HEK293 (cell line): ENCODE data around the gene FBXL4.
A peak's percentile ranks its signal among the peaks of the same experiment; 100 is the strongest.

Source experiments
- AEBP2 ChIP-seq: fragments of 450-650 bp; formaldehyde crosslinking; IDR thresholded peaks from 2 replicates; pipeline ENCODE4 v1.5.1; 2016; ENCODE audit warnings: missing biosample characterization, missing genetic modification characterization, borderline replicate concordance
- GLIS1 ChIP-seq: fragments of 450-650 bp; formaldehyde crosslinking; IDR thresholded peaks from 2 replicates; pipeline ENCODE4 v1.5.1; 2016; ENCODE audit warnings: missing biosample characterization, missing genetic modification characterization
- KLF1 ChIP-seq: fragments of 450-650 bp; formaldehyde crosslinking; IDR thresholded peaks from 2 replicates; pipeline ENCODE4 v1.5.1; 2016; ENCODE audit warnings: missing biosample characterization, missing genetic modification characterization
- MYNN ChIP-seq: fragments of 450-650 bp; formaldehyde crosslinking; IDR thresholded peaks from 2 replicates; pipeline ENCODE4 v1.5.1; 2016; ENCODE audit warnings: missing biosample characterization, missing genetic modification characterization, borderline replicate concordance
- PRDM10 ChIP-seq: fragments of 450-650 bp; formaldehyde crosslinking; IDR thresholded peaks from 2 replicates; pipeline ENCODE4 v1.5.1; 2016; ENCODE audit warnings: missing biosample characterization, missing genetic modification characterization
- PRDM2 ChIP-seq: fragments of 450-650 bp; formaldehyde crosslinking; IDR thresholded peaks from 2 replicates; pipeline ENCODE4 v1.5.1; 2016; ENCODE audit warnings: missing biosample characterization, missing genetic modification characterization, borderline replicate concordance
- SCRT2 ChIP-seq: fragments of 450-650 bp; formaldehyde crosslinking; IDR thresholded peaks from 2 replicates; pipeline ENCODE4 v1.5.1; 2016; ENCODE audit warnings: missing biosample characterization, missing genetic modification characterization
- SETDB1 ChIP-seq: IDR thresholded peaks from one replicate; pipeline ENCODE4 v1.6.1; 2017; ENCODE audit warnings: mild to moderate bottlenecking, low read length, moderate library complexity, mixed read lengths; ENCODE audit not compliant: insufficient read length
- YY1 ChIP-seq: fragments of 450-650 bp; formaldehyde crosslinking; IDR thresholded peaks from 2 replicates; pipeline ENCODE4 v1.5.1; 2018; ENCODE audit warnings: missing biosample characterization, missing genetic modification characterization
- ZEB2 ChIP-seq: fragments of 450-650 bp; formaldehyde crosslinking; IDR thresholded peaks from 2 replicates; pipeline ENCODE4 v1.5.1; 2016; ENCODE audit warnings: missing biosample characterization, missing genetic modification characterization
- ZNF132 ChIP-seq: fragments of 450-650 bp; formaldehyde crosslinking; IDR thresholded peaks from 2 replicates; pipeline ENCODE4 v1.5.1; 2017; ENCODE audit warnings: missing biosample characterization, missing genetic modification characterization, borderline replicate concordance
- ZNF133 ChIP-seq: fragments of 450-650 bp; formaldehyde crosslinking; IDR thresholded peaks from 2 replicates; pipeline ENCODE4 v1.5.1; 2016; ENCODE audit warnings: missing biosample characterization, missing genetic modification characterization
- ZNF174 ChIP-seq: fragments of 450-650 bp; formaldehyde crosslinking; IDR thresholded peaks from 2 replicates; pipeline ENCODE4 v1.5.0; 2017; ENCODE audit warnings: missing biosample characterization, mild to moderate bottlenecking, missing genetic modification characterization
- ZNF19 ChIP-seq: fragments of 450-650 bp; formaldehyde crosslinking; IDR thresholded peaks from 2 replicates; pipeline ENCODE4; 2016; ENCODE audit warnings: missing biosample characterization, missing genetic modification characterization, low read depth
- ZNF24 ChIP-seq: fragments of 450-650 bp; formaldehyde crosslinking; IDR thresholded peaks from 2 replicates; pipeline ENCODE4 v1.5.1; 2016; ENCODE audit warnings: missing biosample characterization, missing genetic modification characterization
- ZNF266 ChIP-seq: fragments of 450-650 bp; formaldehyde crosslinking; IDR thresholded peaks from 2 replicates; pipeline ENCODE4 v1.5.1; 2016; ENCODE audit warnings: missing biosample characterization, missing genetic modification characterization, low read depth
- ZNF398 ChIP-seq: fragments of 450-650 bp; formaldehyde crosslinking; IDR thresholded peaks from 2 replicates; pipeline ENCODE4 v1.5.1; 2017; ENCODE audit warnings: missing biosample characterization, missing genetic modification characterization
- ZNF433 ChIP-seq: fragments of 450-650 bp; formaldehyde crosslinking; IDR thresholded peaks from 2 replicates; pipeline ENCODE4 v1.5.1; 2016; ENCODE audit warnings: missing biosample characterization, missing genetic modification characterization, low read depth
- ZNF558 ChIP-seq: fragments of 450-650 bp; formaldehyde crosslinking; IDR thresholded peaks from 2 replicates; pipeline ENCODE4 v1.5.1; 2016; ENCODE audit warnings: missing biosample characterization, missing genetic modification characterization
- ZNF645 ChIP-seq: fragments of 450-650 bp; formaldehyde crosslinking; IDR thresholded peaks from 2 replicates; pipeline ENCODE4; 2016; ENCODE audit warnings: missing biosample characterization, missing genetic modification characterization
- ZNF677 ChIP-seq: fragments of 450-650 bp; IDR thresholded peaks from 2 replicates; pipeline ENCODE4 v1.5.0; 2018; ENCODE audit warnings: missing biosample characterization, mild to moderate bottlenecking, missing genetic modification characterization, moderate library complexity
- ZSCAN5A ChIP-seq: fragments of 450-650 bp; formaldehyde crosslinking; IDR thresholded peaks from 2 replicates; pipeline ENCODE4 v1.5.1; 2016; ENCODE audit warnings: missing biosample characterization, missing genetic modification characterization

The FBXL4 gene

GRCh38 chr6:98834060-98835031 is 113.4 kb downstream of the FBXL4 start, which contains the start of gene POU3F2 (continued):
- no peak for TF ChIP-seq ZNF645 (tag by site-specific recombination)
- TF ChIP-seq AEBP2 (tag by site-specific recombination): no peak
- no peak for TF ChIP-seq ZNF677 (tag by site-specific recombination)
- no peak for TF ChIP-seq ZNF433
- TF ChIP-seq MYNN (tag by site-specific recombination): no peak
- TF ChIP-seq GLIS1: peak; percentile 93
- peak; percentile 77 for TF ChIP-seq YY1 (tag by site-specific recombination)
- TF ChIP-seq SETDB1: no peak
- TF ChIP-seq ZEB2: peak; percentile 64
- TF ChIP-seq ZNF132 (tag by site-specific recombination): no peak
- TF ChIP-seq PRDM10: peak; percentile 93
- no peak for TF ChIP-seq SCRT2
- no peak for TF ChIP-seq ZNF19 (tag by site-specific recombination)
- 0 out of 2 replicates have a peak, but pooled peaks have one; percentile 21 for TF ChIP-seq ZNF24 (tag by site-specific recombination)
- TF ChIP-seq ZNF133 (tag by site-specific recombination): no peak
- no peak for TF ChIP-seq ZNF174 (tag by site-specific recombination)
- TF ChIP-seq ZSCAN5A: peak; percentile 75; the same call in 1 of the 2 replicates
- peak; percentile 100 for TF ChIP-seq ZNF398 (tag by site-specific recombination)
- TF ChIP-seq KLF1 (tag by site-specific recombination): peak; percentile 48; the same call in 1 of the 2 replicates
- no peak for TF ChIP-seq PRDM2 (tag by site-specific recombination)
- TF ChIP-seq ZNF266 (tag by site-specific recombination): no peak
- TF ChIP-seq ZNF558 (tag by site-specific recombination): 0 out of 2 replicates have a peak, but pooled peaks have one; percentile 22
